HFFc6 (cell line): ENCODE results near the gene PTPRK. TPM values are rescaled to one million over a fixed set of nuclear protein-coding genes. Genes with fewer than 3 reads are reported as not detected.

Experiments
- DNase-seq: peaks from one replicate; pipeline ENCODE4 v3.0.0-alpha.2; 2018
- H3K27ac Mint-ChIP-seq: 2 replicates; pipeline ENCODE4 v1.8.0; 2020; ENCODE audit warnings: mild to moderate bottlenecking, mixed read lengths
- H3K27me3 Mint-ChIP-seq: 2 replicates; pipeline ENCODE4 v1.8.0; 2021; ENCODE audit warnings: mild to moderate bottlenecking, moderate library complexity, mixed read lengths; ENCODE audit not compliant: insufficient read depth
- H3K36me3 Mint-ChIP-seq: 2 replicates; pipeline ENCODE4 v1.8.0; 2021; ENCODE audit warnings: low read depth, mixed read lengths
- H3K4me1 Mint-ChIP-seq: 2 replicates; pipeline ENCODE4 v1.8.0; 2020; ENCODE audit warnings: low read depth, mixed read lengths
- H3K4me3 Mint-ChIP-seq: 2 replicates; pipeline ENCODE4 v1.8.0; 2020; ENCODE audit warnings: mild to moderate bottlenecking, moderate library complexity, mixed read lengths
- H3K9me3 Mint-ChIP-seq: 2 replicates; pipeline ENCODE4 v1.8.0; 2020; ENCODE audit warnings: mild to moderate bottlenecking, mixed read lengths
- CTCF ChIP-seq: fragments of 200-600 bp; sonication (generic); IDR thresholded peaks from 2 replicates; pipeline ENCODE4 v1.5.0; 2021; ENCODE audit warnings: antibody characterized with exemption, mild to moderate bottlenecking
- total RNA-seq, 6 experiments: library from RNA; stranded (reverse); fragmentation: NEBNext Ultra II Directional; extraction: Animal tissue kit (Norgen Biotek cat#: 25700); gene quantifications; 2 replicates in 1 of 6; 3 replicates in 5 of 6; pipeline ENCODE4 v1.2.3, GENCODE V29; 2021

The PTPRK gene
- total RNA-seq, 6 experiments from 2014 or later: 92.8 to 104 (median 97.3) TPM

GRCh38 chr6:128557081-128557480, 36.7 kb upstream of the PTPRK start:
- H3K27ac Mint-ChIP-seq: no peak overlapping the region
- no peaks in the 10 kb centered on the region for H3K36me3 Mint-ChIP-seq
- no peaks in the 10 kb centered on the region for H3K9me3 Mint-ChIP-seq

GRCh38 chr6:128554302-128554701, 33.9 kb upstream of the PTPRK start:
- Mint-ChIP-seq H3K36me3 (no peaks in the 10 kb centered on the region), H3K4me1 (peaks cover 6% of the 10 kb centered on the region; the same call in 1 of the 2 replicates), H3K27ac (no peak overlapping the region), H3K9me3 (no peaks in the 10 kb centered on the region), H3K4me3 (no peak overlapping the region), H3K27me3 (no peaks in the 10 kb centered on the region; the same call in 1 of the 2 replicates)
- DNase-seq: no peak
- TF ChIP-seq CTCF: peak; percentile 47; the same call in 1 of the 2 replicates

More at GRCh38 chr6:128557081-128557480, 36.7 kb upstream of the PTPRK start:
- TF ChIP-seq CTCF: no peak
- no peak for DNase-seq
- Mint-ChIP-seq H3K4me1 (peaks cover 24% of the 10 kb centered on the region), H3K4me3 (no peak overlapping the region), H3K27me3 (no peaks in the 10 kb centered on the region; the same call in 1 of the 2 replicates)

GRCh38 chr6:128541261-128541660, 20.9 kb upstream of the PTPRK start:
- Mint-ChIP-seq H3K36me3 (no peaks in the 10 kb centered on the region), H3K4me3 (no peak overlapping the region), H3K27ac (no peak overlapping the region), H3K27me3 (no peaks in the 10 kb centered on the region), H3K9me3 (peaks cover 7% of the 10 kb centered on the region; the same call in 1 of the 2 replicates), H3K4me1 (peaks cover 57% of the 10 kb centered on the region)
- DNase-seq: no peak
- TF ChIP-seq CTCF: no peak

- TF ChIP-seq CTCF: no peak
- no peaks in the 10 kb centered on the region for H3K27me3 Mint-ChIP-seq
- peak overlapping the region; percentile 60 for H3K4me3 Mint-ChIP-seq
- DNase-seq: peak; percentile 44
- peaks cover 75% of the 10 kb centered on the region for H3K4me1 Mint-ChIP-seq
- peak overlapping the region; percentile 88 for H3K27ac Mint-ChIP-seq
- H3K9me3 Mint-ChIP-seq: no peaks in the 10 kb centered on the region
- H3K36me3 Mint-ChIP-seq: 0 out of 2 replicates have a peak, but pooled peaks cover 4% of the 10 kb centered on the region
These were observed 18.4 kb upstream of the PTPRK start for GRCh38 chr6:128538763-128539162.

- Mint-ChIP-seq H3K36me3 (0 out of 2 replicates have a peak, but pooled peaks cover 4% of the 10 kb centered on the region), H3K27me3 (no peaks in the 10 kb centered on the region), H3K4me1 (peaks cover 46% of the 10 kb centered on the region), H3K4me3 (no peak overlapping the region), H3K9me3 (no peaks in the 10 kb centered on the region), H3K27ac (peak overlapping the region; percentile 18; the same call in 1 of the 2 replicates)
- DNase-seq: peak; percentile 8
- no peak for TF ChIP-seq CTCF
These were observed 12.4 kb upstream of the PTPRK start for GRCh38 chr6:128532827-128533226.
